ENCODE results near the gene CAMKK1. TPM values are rescaled to one million over a fixed set of nuclear protein-coding genes. Genes with fewer than 3 reads are reported as not detected.
A peak's percentile ranks its signal among the peaks of the same experiment; 100 is the strongest.

The CAMKK1 gene
- total and polyA plus RNA-seq, 11 donors = 2.0 to 6.8 (median 4.2) TPM

- WGBS, 4 donors = 94 to 97% (median 96%) methylated on average over 7 of the region's 7 CpGs
- Histone ChIP-seq H3K36me3 (peaks cover 0 to 51% (median 28%) of the 10 kb centered on the region in 9 donors), H3K27ac (no peak overlapping the region), H3K4me3 (no peak overlapping the region), H3K4me1 (peaks cover 0 to 22% (median 13%) of the 10 kb centered on the region in 12 donors), H3K9me3 (no peaks in the 10 kb centered on the region), H3K27me3 (no peaks in the 10 kb centered on the region)
- ATAC-seq (no peak), DNase-seq (no peak)
- no peak for TF ChIP-seq CTCF (IDR thresholded peaks at IDR 0.05)
- TF ChIP-seq POLR2A (IDR thresholded peaks at IDR 0.05) = no peak
- intact Hi-C loops (cut with DNase I) = no loop called here
Observed at GRCh38 chr17:3875317-3875716, 17.5 kb downstream of the CAMKK1 start.

DNA sequence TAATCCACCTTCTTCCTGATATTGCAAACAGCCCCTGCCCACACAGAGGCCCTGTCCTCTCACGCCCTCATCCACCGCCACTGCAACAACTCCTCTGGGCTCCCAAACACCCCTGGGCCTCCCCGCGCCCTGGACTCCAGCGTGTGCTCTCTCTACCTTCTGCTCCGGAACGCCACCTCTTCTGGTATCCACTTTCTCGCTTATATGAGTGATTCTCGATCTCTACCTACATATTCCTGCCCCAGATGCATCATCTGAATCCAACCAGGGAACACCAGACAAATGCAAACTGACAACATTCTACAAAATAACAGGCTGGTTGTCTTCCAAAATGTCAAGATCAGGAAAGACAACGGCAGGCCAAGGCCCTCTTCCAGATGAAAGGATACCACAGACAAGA, 19.0 kb downstream of the CAMKK1 start:
- 93 to 97% (median 95%) methylated on average over 10 of the region's 10 CpGs for WGBS, 4 donors
- intact Hi-C loops (cut with DNase I) = no loop called here
- DNase-seq (no peak), ATAC-seq (no peak)
- Histone ChIP-seq H3K27ac (no peak overlapping the region), H3K9me3 (no peaks in the 10 kb centered on the region), H3K4me1 (peaks cover 0 to 9% (median 5%) of the 10 kb centered on the region in 12 donors), H3K36me3 (peaks cover 0 to 48% (median 28%) of the 10 kb centered on the region in 9 donors), H3K27me3 (no peaks in the 10 kb centered on the region), H3K4me3 (no peak overlapping the region)
- TF ChIP-seq POLR2A (IDR thresholded peaks at IDR 0.05) (no peak), CTCF (IDR thresholded peaks at IDR 0.05) (no peak)

DNA sequence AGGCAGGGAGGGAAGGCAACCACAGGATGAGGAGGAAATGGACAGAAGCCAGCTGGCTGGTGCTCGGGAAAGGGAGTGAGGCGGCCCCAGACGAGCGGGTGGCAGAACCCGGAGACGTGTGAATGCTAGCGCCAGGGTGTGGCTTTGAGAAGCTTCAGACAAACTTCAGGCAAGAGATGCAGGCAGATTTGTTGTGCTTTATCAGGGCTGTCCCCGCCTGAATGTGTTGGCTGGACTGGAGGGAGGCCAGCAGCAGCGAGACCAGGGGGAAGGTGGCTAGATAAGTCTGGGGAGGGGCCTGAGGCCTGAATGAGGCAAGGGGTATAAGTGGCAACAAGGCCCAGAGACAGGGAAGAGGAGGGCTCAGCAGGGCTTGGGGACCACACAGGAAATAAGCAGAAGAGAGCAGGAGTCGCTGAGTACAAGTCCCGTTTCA, 22.0 kb downstream of the CAMKK1 start:
- peak overlapping the region in 2 of 12 donors; percentile 4 to 70 for H3K27ac ChIP-seq
- intact Hi-C loops (cut with DNase I) = no loop called here
- no peaks in the 10 kb centered on the region for H3K27me3 ChIP-seq
- 18 to 31% (median 24%) methylated on average over 11 of the region's 11 CpGs for WGBS, 4 donors
- DNase-seq (peak in 2 of 5 donors; percentile 47 to 55), ATAC-seq (peak in 3 of 4 donors; percentile 64 to 71 (median 65))
- H3K4me3 ChIP-seq = no peak overlapping the region
- H3K36me3 ChIP-seq = peaks cover 0 to 36% (median 25%) of the 10 kb centered on the region in 9 donors
- H3K4me1 ChIP-seq = peaks cover 0 to 8% (median 5%) of the 10 kb centered on the region in 12 donors
- no peaks in the 10 kb centered on the region for H3K9me3 ChIP-seq
- TF ChIP-seq CTCF (IDR thresholded peaks at IDR 0.05) = no peak
- TF ChIP-seq POLR2A (IDR thresholded peaks at IDR 0.05) = no peak

- TF ChIP-seq POLR2A (IDR thresholded peaks at IDR 0.05) (no peak), CTCF (IDR thresholded peaks at IDR 0.05) (no peak)
- H3K9me3 ChIP-seq = no peaks in the 10 kb centered on the region
- H3K27ac ChIP-seq = no peak overlapping the region
- peaks cover 0 to 10% (median 7%) of the 10 kb centered on the region in 9 donors for H3K36me3 ChIP-seq
- 80 to 85% (median 84%) methylated on average over 11 of the region's 11 CpGs for WGBS, 4 donors
- peaks cover 0 to 16% (median 6%) of the 10 kb centered on the region in 12 donors for H3K4me1 ChIP-seq
- no peak for ATAC-seq
- DNase-seq = no peak
- H3K4me3 ChIP-seq = no peak overlapping the region
- intact Hi-C loops (cut with DNase I) = loop anchor here in 6 of 10 donors (5.0 to 10.0 kb wide), 5 partner anchors 35 to 205 kb away; no protein-coding TSS in a partner anchor
- no peaks in the 10 kb centered on the region for H3K27me3 ChIP-seq
Observed at GRCh38 chr17:3867606-3868005, 25.2 kb downstream of the CAMKK1 start.
